GM10847 (cell line): Measurements from ENCODE around the gene ACTN1.

Experiments used
- POLR2A ChIP-seq: IDR thresholded peaks from 2 replicates; pipeline ENCODE4 v1.6.1; 2011; ENCODE audit not compliant: insufficient read length; ENCODE audit errors: extremely low read depth

ACTN1 gene

DNA sequence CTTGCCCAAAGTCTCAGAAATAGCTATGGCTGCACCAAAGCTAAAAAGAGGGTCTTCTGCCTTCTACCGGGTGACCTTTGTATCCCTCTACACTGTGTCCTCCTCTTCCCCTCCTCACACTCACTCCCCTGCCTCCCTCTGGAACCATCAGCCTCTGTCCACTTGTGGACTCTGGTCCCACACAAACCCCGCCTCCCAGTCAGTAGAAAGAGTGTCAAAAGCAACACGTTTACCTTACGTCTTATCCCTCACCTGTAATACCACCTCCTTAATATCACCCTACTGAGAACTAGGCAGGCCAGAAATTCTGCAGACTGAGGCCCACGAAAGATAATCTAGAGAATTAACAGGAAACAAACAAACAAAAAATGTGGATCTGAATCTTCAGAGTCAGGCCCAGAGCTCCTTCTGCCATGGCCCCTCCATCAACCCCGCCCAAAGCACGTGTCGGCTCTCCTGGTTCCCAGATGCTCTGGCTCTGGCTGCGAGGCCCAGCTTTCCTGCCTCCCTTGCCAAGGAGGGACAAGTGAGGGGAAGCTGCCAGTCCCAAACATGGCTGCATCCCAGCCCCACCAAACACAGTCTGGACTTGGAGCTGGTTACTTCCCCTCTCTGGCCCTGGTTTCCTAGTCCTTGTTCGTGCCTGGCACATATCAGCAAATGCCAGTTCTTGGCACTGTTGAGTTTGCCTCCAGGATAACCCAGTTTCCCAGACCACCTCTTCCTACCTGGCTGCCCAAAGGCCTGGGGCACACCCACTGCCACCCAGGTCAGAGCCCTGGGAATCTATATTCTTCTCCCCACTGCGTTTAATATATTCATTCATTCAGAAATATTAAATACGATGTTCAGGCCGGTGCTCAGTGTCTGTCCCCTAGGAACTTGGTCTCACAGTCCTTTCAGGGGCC, 2.7 kb downstream of the ACTN1 start:
- TF ChIP-seq POLR2A: no peak

DNA sequence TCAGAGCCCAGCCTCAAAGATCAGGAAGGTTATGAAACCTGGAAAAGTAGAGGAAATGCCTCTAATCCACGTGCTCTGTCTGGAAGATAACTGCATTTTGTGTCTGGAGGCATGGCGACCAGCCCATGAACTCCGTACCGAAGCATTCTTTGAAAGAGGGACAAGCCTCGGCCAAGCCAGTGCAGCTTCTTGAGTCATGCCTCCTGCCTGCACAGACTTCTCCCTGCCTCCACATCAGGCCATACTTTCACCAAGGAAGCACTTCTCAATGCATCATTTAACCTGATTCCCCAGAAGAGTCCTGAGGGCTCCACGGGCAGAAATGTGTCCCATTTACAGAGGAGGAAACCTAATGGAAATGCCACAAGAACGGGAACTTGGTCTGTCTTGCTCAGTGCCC, 3.4 kb downstream of the ACTN1 start:
- no peak for TF ChIP-seq POLR2A

DNA sequence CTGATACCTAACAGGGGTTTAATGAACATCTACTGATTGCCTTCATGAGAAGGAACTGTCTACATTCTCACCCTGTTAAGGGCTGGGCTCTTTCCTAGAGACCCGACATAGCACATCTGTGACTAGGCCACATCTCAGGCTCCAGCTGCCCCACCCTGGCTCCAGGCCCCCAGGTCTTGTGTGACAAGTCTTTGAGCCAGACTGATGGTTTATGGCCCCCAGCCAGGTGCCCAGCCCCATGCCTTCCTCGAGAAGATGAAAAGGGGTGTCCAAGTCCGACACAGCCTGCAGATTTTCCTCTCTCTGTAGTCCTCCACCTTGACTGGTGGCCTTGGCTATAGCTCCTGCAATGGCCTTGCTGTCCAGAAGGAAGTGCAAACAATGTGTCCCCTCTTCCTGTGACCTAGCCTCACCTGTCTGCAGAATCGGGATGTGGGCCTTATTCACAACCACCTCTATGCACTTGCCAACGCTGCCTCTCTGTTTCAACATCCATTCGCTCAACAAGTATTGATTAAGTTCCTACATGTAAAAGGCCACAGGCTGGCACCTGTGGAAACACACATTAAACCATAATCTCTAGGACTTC, 4.2 kb downstream of the ACTN1 start:
- no peak for TF ChIP-seq POLR2A

DNA sequence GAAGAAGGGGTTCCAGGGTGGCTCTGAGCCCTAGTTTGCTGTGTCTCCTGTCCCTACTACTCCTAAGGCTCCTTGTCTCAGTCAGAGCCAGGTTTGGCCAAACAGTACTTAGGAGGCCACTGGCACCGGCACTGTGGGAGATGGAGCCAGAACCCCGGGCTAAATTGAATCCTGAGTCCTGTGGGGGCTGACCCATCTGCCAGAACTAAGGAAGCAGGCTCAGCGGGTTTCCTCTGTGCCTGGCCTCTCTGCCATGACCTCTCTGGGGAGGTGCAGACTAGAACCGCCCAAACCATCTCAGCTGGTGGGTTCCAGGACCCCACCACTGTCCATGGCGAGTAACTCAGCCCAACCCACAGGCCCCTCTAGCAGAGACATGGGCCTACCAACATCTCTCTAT, 5.5 kb downstream of the ACTN1 start:
- TF ChIP-seq POLR2A: no peak

DNA sequence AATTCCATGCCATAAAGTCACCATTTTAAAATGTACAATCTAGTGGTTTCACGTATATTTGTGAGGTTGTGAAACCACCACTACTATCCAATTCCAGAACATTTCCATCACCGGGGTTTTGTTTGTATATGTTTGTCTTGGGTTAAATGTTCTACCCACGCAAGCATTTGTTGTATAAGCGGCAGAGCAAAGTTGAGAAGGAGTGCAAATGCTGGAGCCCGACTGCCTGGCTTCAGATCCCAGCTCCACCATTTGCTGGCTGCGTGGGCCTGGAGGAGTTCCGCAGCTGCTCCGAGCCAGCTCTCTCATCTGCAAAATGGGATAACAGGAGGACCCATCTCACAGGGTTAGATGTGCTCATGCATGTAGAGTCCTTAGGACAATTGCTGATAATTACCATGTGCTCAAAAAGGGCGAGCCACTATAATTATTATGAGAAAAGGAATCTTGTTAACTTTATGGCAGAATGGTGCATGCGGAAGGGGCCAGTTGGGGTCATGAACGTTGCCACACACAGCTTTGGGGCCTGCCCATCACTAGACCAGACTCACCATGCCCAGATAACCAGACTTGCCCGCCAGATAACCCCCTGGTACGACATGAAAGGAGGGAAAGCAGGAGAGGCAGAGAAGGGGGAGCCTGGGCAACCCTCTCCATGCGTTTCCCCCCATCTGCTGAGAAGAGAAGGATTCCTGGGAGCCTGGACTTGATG, 6.4 kb downstream of the ACTN1 start:
- TF ChIP-seq POLR2A: no peak

DNA sequence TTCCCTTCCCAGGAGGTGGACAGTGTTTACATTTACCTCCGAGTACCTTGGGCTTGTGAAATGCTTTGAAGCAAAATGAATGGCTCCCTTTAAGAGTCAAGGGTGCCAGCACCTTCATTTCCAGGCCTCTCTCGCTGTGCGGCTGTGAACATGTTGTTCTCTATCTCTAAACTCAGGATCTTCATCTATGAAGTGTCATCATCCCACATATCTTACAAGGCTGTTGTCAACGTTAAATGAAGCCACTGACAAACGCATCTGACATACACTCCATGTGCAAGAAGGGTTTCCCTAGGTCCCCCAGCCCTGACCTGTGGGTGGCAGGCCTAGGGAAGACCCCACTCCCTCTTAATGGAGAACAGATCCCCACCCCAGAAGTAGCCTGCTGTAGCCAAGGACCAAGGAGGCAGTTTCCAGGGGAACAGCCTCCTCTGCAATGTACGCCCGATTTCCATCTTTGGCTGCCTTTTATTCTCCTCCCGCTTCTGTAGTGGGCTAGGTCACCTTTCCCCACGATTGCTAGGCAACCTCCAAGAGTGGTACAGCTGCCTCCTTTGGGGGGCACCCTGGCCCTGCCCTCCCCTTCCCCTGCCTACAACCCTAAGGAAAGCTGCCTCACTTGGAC, 7.6 kb downstream of the ACTN1 start:
- no peak for TF ChIP-seq POLR2A

DNA sequence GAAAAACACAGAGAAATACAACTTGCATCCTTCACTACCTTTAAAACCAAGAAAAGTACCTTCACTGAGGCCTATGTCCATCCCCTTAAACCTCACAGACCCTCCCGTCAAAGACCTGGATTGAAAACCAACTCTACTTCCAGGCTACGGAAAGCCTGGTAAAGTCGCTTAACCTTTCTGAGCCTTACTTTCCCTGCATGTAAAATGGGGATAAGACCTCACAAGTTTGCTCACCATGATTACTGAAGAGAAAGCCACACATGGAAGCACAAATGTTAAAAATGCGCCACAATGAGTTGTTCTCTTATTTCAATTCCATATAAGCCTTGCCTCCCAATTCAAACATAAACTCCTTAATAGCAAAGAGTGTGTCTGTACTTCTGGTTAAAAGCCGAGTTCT, 8.4 kb downstream of the ACTN1 start:
- no peak for TF ChIP-seq POLR2A

DNA sequence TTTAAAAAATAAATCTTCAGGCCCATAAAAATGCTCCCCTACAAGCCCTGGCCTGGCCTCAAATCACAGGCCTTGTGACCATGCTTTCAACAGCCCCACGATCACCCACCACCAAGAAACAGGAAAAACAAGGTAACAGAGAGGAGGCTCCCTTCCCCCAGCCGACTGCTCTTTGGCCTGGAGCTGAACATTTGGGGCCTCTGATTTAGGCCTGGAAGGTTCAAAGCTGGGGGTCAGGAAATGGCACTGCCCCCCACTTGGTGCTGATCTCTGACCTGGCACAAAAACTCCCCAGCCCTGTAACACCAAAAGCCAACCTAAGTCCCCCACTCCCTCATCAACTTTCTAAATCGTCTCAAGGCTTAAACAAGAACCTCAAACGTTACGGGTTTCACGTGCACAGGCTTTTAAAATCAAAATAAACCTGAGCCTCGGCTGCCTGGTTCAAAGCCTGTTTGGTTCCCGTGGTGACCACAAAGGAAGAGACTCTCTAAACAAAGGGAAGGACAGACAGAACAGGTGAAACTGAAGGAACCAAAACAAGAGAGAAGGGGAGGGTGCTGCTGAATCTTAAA, 9.0 kb downstream of the ACTN1 start:
- no peak for TF ChIP-seq POLR2A

DNA sequence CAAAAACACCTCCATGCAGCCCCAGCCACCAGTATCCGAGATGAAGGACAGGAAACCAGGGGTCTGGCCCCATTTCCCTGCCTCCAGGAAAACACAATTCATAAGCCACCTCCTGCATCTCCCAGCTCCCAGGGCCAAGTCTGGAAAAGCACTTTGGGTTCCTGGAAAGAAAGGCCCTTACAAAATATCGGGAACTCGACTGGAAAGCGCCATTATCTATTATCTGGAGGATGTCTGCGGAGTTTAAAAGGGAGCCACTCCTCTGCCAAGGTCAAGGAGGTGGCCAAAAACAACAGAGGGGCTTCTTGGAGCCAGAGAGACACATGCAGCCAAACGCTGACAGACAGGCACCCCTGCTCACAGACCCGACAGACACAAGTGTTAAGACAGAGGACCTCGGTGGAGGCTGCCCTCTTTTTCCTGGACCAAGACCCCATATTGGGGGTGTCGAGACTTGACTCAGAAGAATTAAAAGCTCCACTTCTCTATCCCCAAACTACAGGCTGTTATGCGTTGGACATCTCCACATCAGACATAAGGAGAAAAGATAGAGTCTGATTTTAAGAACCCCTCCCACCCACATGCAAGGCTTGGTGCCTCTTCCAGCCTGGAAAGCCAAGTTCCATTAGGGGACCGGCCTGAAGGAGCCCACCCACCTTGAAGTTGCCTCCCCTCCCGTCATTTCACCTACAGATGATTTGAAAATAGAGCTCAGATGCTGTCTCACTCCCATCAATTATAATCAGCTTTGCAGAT, 9.6 kb downstream of the ACTN1 start:
- TF ChIP-seq POLR2A: no peak

DNA sequence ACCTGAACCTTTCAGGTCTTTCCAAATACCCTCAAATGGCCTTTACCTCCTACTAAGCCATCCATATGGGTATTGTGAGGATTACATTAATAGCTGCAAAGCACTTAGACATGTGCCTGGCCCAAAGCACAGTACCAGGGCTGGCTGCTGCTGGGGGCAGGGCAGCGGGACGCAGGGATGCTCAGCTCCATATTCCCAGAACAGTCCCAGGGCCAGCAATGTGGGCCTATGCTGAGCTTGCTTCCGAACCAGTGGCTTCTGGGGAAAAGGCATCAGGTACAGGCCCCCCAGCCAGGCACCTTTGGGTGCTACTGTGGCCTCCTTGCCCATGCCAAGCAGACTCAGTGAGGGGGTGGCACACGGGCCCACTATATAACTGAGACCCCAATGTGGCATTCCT, 10.4 kb downstream of the ACTN1 start:
- TF ChIP-seq POLR2A: no peak

DNA sequence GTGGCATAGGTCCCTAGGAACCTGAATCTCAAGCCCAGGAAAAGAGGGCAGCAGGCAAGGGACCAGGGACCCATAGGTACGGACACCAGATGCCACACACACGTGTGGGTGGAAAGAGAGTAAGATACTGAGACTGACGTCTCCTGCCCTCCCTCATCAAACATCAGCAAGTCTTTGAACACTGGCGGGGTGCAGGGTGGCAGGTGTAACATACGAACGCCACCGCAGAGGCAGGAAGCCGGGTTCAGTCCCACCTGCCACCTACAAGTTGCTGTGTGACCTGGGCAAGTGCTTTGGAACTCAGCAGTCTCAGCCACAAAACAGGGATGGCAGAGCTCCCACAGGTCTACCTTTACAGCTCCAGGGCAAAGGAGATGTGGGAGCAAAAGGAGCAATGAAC, 11.1 kb downstream of the ACTN1 start:
- no peak for TF ChIP-seq POLR2A

DNA sequence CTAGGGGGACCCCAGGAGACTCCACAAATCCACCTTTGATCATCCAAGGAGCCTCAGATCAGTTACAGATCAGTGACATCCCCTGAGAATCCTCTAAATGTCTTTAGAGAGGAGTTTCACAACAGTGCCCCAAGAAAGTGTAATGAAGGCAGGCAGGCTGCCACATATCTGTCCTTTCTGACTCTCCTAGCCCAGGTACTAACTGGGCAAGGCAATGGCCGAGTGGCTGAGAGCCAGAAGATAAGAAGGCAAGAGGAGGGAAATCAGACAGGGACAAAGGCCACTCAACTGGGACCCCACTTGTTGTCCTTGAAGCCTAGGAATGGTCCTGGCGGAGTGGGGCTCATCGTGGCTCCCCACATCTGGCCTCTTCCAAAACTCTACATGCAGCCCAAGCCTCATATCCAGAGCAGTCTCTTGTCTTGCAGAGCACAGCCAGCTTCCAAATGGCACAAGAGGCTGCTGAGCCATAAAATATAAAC, 11.6 kb downstream of the ACTN1 start:
- no peak for TF ChIP-seq POLR2A

DNA sequence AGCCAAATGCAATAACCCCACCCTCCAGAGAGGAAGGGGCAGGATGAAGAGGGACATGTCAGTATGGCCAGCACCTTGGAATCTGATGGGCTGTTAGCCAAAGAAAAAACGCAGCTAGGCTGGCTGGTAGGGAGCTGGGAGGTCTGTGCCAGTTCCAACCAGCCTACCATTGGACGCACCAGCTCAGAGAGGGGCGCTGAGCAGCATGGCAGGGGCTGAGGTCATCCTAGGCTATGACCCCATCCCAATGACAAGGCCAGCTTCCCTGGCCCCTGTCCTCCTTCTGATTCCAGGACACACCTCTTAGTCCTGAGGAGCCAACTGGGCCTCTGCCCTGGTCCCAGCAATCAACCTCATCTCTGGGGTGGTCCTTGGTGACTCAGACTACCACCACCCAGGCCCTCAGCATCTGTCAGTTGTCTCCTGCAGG, 12.2 kb downstream of the ACTN1 start:
- no peak for TF ChIP-seq POLR2A

DNA sequence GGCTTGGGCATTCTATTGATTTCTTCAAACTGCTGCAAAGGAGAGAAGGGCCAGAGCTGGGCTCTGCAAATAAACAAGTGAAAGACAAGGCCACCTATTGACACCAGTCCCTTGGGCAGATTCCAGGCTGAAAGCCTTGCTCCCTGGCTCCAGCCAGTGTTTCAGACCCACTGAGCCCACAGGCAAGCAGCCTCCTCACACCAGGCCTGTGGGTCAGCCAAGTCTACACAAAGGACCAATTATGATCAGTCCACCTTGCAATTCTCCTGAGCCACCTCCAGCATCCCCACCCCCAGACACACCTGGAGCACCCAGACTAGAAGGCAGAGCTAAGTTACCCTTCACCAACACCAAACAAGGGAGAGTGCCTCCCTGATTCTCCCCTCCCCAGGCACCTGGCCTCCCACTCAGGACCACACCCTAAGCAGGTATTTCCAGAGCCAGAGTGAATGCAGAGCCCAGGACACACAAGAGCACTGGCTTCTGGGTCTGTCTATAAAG, 13.8 kb downstream of the ACTN1 start:
- no peak for TF ChIP-seq POLR2A

DNA sequence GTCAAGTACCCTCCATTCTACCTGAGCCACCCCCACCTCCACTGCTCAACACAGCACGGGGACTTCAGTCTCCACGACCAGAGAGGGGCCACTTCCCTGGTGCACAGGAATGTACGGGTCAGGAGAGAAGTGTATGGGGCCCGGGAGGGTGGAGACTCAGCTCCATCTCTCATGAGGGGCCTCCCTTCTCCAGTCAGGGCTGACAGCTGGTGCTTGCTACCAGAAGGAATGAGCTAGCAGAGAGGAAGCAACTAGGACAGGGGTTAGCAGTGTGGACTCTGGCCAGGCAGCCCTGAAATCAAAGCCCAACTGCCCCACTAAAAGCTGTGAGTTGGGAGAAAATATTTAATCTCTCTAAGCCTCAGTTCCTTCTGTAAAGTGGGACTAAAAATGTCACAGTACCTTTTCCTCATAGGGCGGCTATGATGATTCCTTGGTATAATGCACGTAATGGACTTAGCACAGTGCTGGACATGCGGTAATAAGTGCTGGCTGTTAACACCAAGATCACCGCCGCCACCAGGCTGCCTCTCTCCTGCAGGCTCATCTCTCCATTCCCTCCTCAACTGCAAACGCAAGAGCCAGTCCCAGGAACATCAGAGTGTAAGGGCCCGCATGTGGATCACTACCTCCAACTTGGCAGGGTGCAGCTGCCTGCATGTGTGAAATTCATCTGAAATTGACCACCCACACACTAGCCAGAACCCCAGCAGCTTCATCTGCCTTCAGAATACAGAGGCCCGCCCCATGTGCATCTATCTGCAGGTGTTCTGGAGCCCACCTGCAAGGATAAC, 14.6 kb downstream of the ACTN1 start:
- TF ChIP-seq POLR2A: no peak
